Measurements from ENCODE around the gene HMX1.

Gene HMX1

GRCh38 chr4:8894424-8894816, 22.8 kb upstream of the HMX1 start:
- DNase-seq, result no peak
- in situ Hi-C loops (cut with MboI; ENCODE audit: low pct_unique_long_range_greater_than_20kb, low sequenced_read_pairs), result no loop called here

- in situ Hi-C loops (cut with MboI; ENCODE audit: low pct_unique_long_range_greater_than_20kb, low sequenced_read_pairs), result no loop called here
- no peak for DNase-seq
These were observed 22.2 kb upstream of the HMX1 start for GRCh38 chr4:8893624-8894423.

- in situ Hi-C loops (cut with MboI; ENCODE audit: low pct_unique_long_range_greater_than_20kb, low sequenced_read_pairs), result no loop called here
- DNase-seq, result no peak
These were observed 21.6 kb upstream of the HMX1 start for GRCh38 chr4:8893227-8893623.

- in situ Hi-C loops (cut with MboI; ENCODE audit: low pct_unique_long_range_greater_than_20kb, low sequenced_read_pairs), result no loop called here
- no peak for DNase-seq
These were observed 21.1 kb upstream of the HMX1 start for GRCh38 chr4:8892556-8893226.

GRCh38 chr4:8891646-8892555, 20.3 kb upstream of the HMX1 start:
- in situ Hi-C loops (cut with MboI; ENCODE audit: low pct_unique_long_range_greater_than_20kb, low sequenced_read_pairs), result no loop called here
- no peak for DNase-seq

- in situ Hi-C loops (cut with MboI; ENCODE audit: low pct_unique_long_range_greater_than_20kb, low sequenced_read_pairs), result no loop called here
- DNase-seq, result no peak
These were observed 19.6 kb upstream of the HMX1 start for GRCh38 chr4:8891255-8891645.

GRCh38 chr4:8888856-8889255, 17.2 kb upstream of the HMX1 start:
- in situ Hi-C loops (cut with MboI; ENCODE audit: low pct_unique_long_range_greater_than_20kb, low sequenced_read_pairs), result no loop called here

GRCh38 chr4:8886612-8887406, 15.2 kb upstream of the HMX1 start:
- in situ Hi-C loops (cut with MboI; ENCODE audit: low pct_unique_long_range_greater_than_20kb, low sequenced_read_pairs), result no loop called here
- DNase-seq, result peak; percentile 5

More at GRCh38 chr4:8888856-8889255, 17.2 kb upstream of the HMX1 start:
- DNase-seq, result no peak

- DNase-seq, result no peak
- in situ Hi-C loops (cut with MboI; ENCODE audit: low pct_unique_long_range_greater_than_20kb, low sequenced_read_pairs), result no loop called here
These were observed 10.6 kb upstream of the HMX1 start for GRCh38 chr4:8882239-8882638.

- DNase-seq, result no peak
- in situ Hi-C loops (cut with MboI; ENCODE audit: low pct_unique_long_range_greater_than_20kb, low sequenced_read_pairs), result no loop called here
These were observed 9.2 kb upstream of the HMX1 start for GRCh38 chr4:8880851-8881250.

GRCh38 chr4:8879574-8879973, 7.9 kb upstream of the HMX1 start:
- DNase-seq, result no peak
- in situ Hi-C loops (cut with MboI; ENCODE audit: low pct_unique_long_range_greater_than_20kb, low sequenced_read_pairs), result no loop called here

- no peak for DNase-seq
- in situ Hi-C loops (cut with MboI; ENCODE audit: low pct_unique_long_range_greater_than_20kb, low sequenced_read_pairs), result no loop called here
These were observed 6.8 kb upstream of the HMX1 start for GRCh38 chr4:8878421-8878820.

GRCh38 chr4:8877780-8878040, 6.1 kb upstream of the HMX1 start:
- in situ Hi-C loops (cut with MboI; ENCODE audit: low pct_unique_long_range_greater_than_20kb, low sequenced_read_pairs), result no loop called here
- DNase-seq, result no peak

GRCh38 chr4:8876982-8877779, 5.5 kb upstream of the HMX1 start:
- in situ Hi-C loops (cut with MboI; ENCODE audit: low pct_unique_long_range_greater_than_20kb, low sequenced_read_pairs), result no loop called here
- no peak for DNase-seq

GRCh38 chr4:8874896-8875680, 3.4 kb upstream of the HMX1 start:
- in situ Hi-C loops (cut with MboI; ENCODE audit: low pct_unique_long_range_greater_than_20kb, low sequenced_read_pairs), result no loop called here
- DNase-seq, result no peak

- in situ Hi-C loops (cut with MboI; ENCODE audit: low pct_unique_long_range_greater_than_20kb, low sequenced_read_pairs), result no loop called here
- DNase-seq, result no peak
These were observed 2.6 kb upstream of the HMX1 start for GRCh38 chr4:8874003-8874895.

Data from KBM-7 (cell line).